Fibroblast of skin of back (primary cell): ENCODE data around the gene APOBEC3B. TPM values are rescaled to one million over a fixed set of nuclear protein-coding genes. Genes with fewer than 3 reads are reported as not detected.
"Not testable (repeated sequence)": the region's sequence is repeated elsewhere in the genome, so short reads cannot be mapped to it uniquely, and the experiment has no call there.

Experiments used
- DNase-seq: peaks from one replicate; pipeline ENCODE4 v3.0.0-alpha.2; 2013
- polyA plus RNA-seq, 2 experiments: library from polyadenylated mRNA; unstranded; fragments of 120-200 nt; gene quantifications; one replicate each; pipeline ENCODE4 v1.2.1, GENCODE V29; 2013; ENCODE audit not compliant: insufficient read length in 2 of 2

The APOBEC3B gene
- polyA plus RNA-seq (2013, experiment 1 of 2; ENCODE audit: insufficient read length), result 37.8 TPM
- polyA plus RNA-seq (2013, experiment 2 of 2; ENCODE audit: insufficient read length), result 3.4 TPM

DNA sequence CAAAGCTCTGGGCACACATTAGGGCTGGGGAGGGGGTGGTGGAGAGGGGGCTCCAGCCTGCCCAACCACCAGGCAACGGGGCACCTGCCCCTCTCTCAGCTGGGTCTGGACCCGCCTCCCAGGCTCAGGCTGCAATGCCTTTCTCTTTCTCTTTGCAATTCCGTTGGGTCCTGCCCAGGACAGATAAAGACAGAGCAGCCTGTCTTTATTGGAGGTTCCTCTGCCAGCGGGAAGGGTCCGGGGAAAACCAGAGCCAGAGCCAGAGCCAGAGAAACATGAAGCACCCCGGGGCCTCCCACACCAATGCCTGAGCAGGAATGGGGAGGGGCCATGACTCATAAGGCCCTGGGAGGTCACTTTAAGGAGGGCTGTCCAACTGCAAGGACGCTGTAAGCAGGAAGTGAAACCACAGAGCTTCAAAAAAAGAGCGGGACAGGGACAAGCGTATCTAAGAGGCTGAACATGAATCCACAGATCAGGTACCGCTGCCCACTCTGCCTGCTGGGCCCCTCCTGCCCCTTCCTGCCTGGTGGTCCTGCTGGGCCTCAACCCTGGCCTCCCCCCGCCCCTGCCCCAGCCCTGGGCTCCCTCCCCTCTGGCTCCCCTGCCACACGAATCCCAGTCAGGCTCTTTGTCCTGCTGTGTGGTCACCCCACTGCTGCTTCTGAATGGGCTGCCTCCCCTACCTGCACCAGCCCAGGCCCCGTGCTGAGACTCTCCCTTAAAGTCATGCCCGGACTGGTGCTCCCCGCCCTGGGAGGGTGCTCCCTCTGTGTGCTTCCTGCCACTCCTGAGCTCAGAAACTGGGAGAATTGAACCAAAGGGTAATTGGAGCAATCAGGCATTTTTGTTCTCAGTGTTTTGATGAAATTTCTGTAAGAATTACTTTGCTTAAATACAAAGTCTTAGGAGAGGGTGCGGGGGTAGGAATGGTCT lies at the start of gene APOBEC3B:
Gene APOBEC3B, plus strand, starts transcription at position 356 of the 936 bp plus-strand sequence. Its CDS starts 107 bp downstream, at position 463.
- peak; percentile 97 for DNase-seq

DNA sequence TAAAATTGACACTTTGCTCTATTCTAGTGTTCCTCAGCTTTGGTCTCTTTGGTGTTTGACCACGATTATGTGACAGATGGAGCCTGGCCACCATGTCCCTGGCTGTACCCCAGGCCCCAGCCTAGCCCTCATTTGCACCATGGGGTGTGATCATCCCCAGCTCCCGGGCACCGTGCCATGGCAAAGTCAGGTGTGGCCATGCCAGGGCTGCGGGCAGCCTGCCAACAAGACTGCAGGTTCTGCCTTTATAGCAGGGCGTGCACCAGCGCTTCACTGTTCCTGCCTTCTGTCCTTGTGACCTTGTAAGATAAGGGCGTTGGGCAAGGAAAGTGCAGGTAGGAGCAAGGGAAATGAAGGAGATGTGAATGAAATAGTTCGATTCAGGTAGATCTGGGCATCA lies 47.1 kb upstream of the APOBEC3B start:
- DNase-seq, result no peak

DNA sequence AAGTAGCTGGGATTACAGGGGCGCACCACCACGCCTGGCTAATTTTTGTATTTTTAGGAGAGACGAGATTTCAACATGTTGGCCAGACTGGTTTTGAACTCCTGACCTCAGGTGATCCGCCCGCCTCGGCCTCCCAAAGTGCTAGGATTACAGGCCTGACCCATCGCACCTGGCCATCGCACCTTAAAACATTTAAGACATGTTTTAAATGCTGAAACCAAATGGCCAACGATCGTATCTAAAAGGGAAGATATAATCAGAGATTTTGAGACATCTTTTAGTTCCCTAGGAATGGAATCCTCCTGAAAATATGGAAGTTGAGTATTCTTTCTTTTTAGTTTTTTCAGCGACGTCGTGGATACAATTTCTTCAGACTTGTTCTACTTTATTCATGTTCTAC lies 46.5 kb upstream of the APOBEC3B start:
- DNase-seq, result no peak

DNA sequence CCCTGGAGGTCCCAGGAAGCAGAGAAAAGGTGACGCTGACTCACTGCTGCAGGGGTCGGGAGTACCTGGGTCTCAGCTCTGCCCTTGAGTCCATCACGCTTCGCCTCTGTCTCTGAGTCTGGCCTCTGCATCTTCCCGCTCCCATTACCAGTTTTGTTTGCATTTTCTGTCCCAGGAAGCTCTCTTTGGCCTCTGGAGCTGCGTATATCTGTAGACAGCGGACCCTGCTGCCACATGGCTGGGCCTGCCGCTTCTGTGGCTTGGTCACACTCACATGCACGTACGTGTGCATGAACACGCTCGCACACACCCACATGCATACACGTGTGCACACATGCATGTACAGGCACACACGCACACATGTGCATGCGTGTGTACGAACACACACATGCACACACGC lies 45.6 kb upstream of the APOBEC3B start:
- no peak for DNase-seq

DNA sequence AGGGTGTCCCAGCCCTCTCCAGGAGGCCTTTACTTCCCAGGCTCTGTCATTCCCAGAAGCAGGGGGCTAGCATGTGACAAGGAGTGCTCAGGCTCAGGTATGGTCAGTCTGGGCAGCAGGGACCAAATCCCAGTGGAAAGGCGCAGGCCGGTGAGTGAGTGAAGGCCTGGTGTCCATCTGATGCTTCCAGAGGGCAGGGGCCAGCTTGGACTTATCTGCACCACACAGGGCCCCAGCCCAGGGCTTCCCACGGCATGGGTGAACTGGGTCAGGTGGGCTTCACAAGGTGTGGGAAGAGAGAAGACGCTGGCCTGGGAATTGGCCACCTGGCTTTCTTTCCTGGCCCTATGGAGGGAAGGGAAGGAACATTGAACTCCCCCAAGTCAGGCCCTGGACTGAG lies 45.1 kb upstream of the APOBEC3B start:
- DNase-seq, result no peak

DNA sequence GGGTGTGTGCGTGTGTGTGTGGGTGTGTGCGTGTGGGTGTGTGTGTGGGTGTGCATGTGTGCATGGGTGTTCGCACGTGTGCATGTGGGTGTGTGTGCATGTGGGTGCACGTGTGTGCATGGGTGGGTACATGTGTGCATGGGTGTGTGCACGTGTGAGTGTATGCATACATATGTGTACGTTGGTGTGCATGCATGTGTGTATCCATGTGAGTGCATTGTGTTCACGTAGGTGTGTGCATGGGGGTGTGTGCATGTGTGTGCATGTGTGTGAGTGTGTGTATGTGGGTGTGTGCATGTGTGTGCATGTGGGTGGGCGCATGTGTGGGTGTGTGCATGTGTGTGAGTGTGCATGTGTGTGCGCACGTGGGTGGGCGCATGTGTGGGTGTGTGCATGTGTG lies 44.6 kb upstream of the APOBEC3B start:
- no peak for DNase-seq

DNA sequence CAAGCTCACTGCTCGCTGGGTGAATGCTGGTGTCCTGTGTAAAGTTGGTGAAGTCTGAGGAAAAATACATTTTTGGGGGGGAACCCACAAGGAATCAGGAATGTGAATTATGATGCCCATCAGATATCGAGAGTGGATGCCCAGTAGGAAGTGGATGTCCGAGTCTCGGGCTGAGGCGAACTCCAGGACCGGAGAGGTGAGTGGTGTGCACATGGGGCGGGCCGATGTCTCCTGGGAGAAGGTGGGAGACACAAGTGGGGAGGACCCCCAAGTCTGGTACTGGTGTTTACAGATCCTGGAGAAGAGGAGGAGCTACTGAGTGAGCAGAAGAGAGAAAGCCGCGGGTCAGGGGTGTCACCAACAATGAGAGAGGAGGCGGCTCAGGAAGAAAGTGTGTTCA lies 43.9 kb upstream of the APOBEC3B start:
- no peak for DNase-seq

DNA sequence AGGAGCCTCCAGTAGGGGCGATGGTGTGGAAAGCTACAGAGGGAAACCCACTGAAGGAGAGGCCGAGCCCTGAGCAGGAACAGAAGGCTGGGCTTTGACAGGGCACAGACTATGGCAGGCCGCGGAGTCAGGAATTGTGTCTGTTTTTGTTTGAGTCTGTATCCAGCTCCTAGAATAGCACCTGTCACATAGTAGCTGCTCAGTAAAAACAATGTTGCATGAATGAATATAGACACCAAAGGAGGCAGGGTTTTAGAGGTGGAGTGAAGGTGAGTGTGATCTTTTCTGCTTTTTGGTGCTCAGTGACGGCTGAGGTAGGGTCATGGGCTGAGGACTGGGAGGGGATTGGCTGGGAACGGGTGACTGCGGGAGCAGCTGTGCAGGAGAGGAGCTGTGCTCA lies 43.2 kb upstream of the APOBEC3B start:
- DNase-seq, result no peak

DNA sequence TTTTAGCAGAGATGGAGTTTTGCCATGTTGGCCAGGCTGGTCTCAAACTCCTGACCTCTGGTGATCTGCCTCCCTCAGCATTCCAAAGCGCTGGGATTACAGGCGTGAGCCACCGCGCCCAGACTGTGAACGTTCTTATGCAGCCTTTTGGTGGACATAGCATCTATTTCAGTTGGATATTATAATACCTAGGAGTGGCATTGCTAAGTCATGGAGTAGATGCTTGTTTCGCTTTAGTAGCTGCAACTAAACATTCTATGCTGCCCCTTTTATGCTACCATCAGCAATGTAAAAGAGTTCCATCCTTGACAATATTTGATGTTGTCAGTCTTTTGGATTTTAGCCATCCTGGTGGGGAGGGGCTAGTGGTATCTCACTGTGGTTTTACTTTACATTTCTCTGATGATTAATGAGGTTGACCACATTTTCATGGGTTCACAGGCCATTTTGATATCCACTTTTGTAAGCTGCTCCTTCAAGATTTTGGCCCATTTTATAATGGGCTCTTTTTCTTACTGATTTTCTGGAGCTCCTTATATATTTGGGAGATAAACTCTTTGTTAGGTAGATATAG lies 41.2 kb upstream of the APOBEC3B start:
- no peak for DNase-seq

DNA sequence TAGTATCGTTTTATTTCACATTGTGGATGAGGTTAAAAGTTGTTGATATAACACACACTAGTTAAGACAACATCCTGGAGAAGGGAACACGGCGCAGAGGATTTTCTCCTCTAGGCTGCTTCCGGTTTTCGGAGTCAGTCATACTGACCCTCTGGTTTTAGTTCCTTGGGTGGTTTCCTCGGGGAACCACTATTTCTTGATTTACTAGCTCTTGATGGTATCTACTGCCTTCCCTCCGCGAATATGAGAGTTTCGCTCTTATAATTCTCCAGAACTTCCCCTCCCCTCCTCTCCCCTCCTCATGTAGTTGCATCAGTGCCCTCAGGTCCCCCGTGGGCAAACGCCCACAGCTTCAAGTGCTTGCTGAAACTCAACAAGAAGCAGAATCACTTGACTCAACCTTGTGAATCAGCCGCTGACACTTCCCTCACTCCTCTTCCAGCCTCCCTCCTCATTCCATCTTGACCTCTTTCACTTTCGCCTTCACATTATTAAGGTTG lies 40.6 kb upstream of the APOBEC3B start:
- DNase-seq, result no peak

DNA sequence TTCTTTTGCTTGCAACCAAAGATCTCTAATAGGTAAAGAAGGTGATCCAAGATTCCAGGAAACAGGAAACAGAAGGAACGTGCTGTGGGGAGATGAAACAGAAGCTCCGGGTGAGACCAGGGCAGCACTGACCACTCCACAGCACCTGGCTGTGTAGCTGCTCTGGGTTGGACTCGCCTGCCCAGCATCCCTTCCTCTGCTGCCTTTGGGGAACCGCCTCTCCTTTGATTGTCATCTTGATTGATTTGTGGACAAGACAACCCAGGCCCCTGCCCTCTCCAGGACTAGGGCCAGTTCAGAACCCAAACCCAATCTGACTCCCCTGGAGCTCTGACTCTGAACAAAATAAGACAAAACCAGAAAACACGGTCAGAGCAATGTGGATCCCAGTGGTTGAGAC lies 39.4 kb upstream of the APOBEC3B start:
- DNase-seq, result no peak

DNA sequence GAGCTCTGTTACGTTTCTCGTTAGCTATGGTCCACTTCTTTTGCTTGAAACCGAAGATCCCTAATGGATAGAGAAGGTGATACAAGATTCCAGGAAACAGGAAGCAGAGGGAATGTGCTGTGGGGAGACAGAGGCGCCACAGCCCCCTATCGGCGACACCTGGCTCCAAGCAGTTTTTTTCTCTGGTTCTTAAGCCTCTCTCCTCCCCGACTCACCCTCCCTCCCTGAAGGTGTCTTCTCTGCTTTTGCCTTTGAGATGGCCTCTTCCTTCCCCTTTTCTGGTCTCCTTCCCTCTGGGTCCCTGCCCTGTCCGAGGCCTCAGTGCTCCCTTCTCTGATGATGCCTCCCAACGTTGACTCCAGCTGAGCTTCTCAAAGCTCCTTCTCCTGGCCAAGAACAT lies 38.9 kb upstream of the APOBEC3B start:
- no peak for DNase-seq

DNA sequence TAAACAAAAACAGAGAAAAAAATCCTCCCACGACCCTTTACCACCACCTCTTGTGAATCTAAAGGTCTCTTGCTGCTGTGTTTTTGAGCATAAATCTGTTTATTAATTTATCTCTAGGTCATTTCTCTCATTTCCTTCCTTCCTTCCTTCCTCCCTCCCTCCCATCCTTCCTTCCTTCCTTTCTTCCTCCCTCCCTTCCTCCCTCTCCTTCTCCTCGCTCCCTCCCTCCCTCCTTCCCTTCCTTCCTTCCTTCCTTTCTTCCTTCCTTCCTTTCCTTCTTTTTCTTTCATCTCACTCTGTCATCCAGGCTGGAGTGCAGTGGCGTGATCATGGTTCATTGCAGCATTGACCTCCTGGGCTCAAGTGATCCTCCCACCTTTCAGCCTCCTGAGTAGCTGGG lies 38.3 kb upstream of the APOBEC3B start:
- no peak for DNase-seq

DNA sequence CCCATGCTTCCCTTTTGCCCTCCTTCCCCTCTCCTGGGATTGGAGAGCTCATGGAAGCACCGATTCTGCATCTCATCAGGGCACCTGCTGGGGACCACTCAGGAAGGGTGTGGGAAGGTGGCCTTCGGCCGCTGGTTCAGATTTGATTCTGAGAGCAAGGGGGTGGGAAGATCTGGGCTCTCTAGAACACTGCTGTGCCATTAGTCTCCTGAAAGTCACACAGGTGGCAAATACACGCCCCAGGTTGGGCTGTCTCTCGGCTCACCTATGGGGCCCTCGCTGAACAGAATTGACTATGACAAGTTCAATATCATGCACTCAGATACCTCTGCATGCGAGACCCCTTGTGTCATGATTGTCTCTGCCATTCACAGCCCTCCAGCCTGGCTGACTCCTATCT lies 37.5 kb upstream of the APOBEC3B start:
- DNase-seq, result no peak

DNA sequence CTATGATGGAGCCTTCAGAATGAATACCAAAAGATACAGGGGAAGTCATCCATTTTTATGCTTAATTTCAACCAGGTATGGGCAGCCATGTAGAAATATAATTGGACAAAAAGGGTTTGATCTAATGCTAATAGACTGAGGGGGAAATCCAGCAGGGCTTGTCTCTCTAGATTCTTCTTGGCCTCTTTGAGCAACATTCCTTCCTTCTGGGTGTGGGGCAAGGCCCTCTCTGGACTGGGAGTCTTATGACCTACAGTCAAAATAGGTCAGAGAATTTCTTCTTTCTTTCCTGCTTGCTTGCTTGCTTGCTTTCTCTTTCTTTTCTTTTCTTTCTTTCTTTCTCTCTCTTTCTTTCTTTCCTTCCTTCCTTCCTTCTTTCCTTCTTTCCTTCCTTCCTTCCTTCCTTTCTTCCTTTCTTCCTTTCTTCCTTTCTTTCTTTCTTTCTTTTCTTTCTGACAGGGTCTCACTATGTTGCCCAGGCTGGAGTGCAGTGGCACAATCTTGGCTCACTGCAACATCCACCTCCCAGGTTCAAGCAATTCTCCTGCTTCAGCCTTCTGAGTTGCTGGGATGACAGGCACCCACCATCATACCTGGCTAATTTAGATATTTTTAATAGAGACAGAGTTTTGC lies 36.3 kb upstream of the APOBEC3B start:
- DNase-seq, result not testable (repeated sequence)

DNA sequence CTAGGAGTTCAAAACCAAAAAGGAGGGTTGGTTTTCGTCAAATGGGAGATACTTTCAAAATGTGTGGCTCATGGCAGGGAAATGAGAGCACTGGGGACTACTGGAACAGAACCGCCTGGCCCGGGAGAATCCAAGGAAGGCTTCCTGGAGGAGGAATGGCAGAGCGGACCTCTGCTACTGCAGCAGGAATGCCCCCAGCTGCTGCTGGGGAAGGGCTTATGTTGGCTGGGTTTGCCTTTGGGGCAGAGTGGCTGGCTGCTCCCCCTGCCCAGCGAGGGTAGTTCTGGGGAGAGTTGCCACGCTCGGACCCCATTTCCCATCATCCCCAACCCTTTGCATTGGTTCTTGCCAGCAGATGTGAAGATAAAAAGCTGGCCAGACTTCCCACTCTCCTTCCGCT lies 35.4 kb upstream of the APOBEC3B start:
- DNase-seq, result no peak

DNA sequence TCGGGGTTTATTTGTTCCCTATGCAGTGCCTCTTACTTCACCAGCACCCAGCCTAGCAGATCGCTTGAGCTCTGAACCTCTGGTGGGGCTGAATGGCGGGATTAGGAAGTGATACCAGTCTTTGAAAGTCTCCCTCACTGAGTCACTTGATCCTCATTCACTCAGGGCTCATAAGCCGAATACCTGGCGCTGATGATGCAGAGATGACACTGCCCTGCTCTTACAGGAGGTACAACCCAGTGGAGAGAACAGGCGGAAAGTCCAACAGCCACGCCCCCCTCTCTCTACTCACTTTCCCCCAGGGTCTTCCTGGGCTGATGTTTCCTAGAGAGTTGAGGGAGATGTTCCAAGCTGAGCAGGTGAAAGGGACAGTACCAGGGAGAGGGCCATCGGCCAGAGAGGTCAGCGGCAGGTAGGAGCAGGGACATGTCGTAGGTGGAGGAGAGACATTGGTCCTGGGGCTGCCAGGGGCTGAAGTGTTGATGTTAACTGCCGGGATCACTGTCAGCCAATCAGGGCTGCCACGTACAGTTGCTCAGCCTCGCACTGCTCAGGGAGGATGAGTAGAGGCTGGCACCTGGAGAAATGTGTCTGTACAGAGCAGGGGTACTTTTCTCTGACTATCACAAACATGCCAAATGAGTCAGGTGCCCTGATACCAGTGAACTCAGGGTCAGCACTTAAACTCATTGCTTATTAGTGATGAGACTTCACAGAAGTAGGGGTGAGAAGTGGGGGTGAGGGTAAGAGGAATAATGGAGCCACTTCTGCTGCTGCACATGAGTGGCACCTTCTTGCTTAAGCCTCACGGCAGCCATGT lies 34.6 kb upstream of the APOBEC3B start:
- DNase-seq, result no peak

DNA sequence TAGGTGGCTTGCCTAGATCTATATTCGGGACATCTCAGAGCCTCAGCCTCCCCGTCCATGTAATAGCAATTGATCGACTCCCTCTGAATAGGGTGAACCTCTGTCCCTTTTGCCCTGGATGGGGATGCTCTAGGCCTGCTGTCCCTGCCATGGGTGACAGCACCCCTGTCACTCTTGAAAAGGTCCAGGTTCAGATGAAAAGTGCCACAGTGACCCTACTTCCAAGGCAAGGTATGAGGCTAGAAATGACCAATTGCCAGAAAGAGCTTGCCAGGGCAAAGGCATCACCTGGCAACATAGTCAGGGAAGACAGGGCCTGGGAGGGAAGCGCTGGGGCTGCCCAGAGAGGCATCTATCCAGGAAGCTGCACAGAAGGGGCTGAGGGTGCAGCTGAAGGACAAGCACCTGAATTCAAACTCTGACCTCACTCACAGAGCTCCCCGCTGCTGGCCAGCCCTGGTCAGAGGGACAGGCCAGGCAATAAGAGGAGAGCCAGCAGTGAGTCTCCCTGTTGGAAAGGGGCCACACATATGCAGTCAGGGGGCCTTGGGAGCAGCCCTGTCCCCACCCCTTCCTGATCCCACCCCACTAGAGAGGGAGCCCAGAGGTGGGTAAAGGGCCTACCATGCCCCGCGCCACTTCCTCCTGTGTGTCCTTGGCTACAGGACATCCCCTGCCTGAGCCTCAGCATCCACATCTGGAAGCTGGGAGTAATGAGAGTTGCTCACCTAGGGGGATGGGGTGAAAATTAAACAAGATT lies 33.8 kb upstream of the APOBEC3B start:
- no peak for DNase-seq

DNA sequence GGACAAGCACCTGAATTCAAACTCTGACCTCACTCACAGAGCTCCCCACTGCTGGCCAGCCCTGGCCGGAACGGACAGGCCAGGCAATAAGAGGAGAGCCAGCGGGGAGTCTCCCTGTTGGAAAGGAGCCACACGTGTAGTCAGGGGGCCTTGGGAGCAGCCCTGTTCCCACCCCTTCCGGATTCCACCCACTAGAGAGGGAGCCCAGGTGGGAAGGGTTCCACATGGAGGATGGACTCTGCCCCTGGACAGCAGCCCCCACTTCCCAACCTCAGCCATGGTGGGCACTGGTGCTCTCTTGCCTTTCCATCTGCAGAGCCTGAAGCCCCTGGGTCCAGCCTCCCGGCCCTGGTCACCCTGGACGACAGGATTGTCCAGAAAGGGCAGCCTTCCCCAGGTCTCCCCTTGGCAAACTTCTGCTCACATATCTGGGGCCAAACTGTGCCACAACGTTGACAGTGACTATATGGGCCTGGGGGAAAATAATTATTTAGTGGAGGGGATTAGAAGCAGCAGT lies 32.2 kb upstream of the APOBEC3B start:
- no peak for DNase-seq

DNA sequence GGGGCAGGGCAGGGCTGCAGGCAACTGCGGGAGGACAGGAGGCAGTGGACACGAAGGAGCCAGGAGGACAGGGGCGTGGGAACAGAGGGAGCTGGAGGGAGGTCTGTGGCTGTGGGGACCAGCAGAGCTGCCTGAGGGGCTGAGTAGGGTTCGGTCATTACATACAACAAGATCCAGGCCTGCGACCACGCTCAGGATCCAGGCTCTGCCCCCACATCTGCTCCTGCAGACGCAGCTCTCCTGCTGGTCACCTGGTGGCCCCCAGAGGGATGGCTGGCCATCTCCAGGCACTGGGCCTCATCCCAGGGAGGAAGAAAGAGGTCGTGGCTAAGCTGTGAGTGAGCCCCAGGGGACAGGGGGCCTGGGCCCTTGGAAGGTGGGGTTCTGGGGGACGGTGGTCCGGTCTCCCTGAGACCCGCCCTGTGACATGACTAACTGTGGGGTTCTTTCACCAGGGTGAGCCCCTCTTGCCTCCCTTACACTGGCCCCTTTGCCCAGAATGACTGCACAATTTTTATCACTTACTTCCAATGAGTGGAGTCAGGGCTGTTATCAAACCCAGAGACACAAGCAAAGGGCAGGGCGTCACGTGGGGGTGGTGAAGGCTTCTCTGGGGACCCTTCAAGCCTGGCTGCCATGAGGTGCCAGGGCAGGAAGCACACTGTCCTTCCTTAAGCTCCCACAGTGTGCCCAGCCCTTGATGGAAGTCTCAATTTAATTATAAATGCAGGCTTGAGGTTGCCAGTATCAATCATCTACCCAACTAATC lies 31.4 kb upstream of the APOBEC3B start:
- no peak for DNase-seq

DNA sequence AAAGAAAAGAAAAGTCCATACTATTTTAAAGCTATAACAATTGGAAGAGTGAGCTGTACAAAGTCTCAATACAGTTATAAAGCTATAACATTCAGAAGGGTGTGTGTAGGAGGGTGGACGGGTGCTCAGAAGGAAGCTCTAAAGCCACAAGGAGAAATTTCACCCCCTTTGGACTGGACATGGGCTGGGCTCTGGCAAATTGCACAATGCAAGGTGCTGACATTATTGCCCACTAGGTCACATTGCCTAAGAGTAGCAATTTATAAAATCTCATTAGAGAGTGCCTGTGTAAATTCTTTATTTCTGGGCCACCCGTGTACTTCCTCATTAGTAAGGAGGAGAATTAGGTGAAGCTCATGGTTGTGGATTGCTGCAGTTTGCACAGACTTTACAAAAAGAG lies 30.4 kb upstream of the APOBEC3B start:
- no peak for DNase-seq
